GM12878 (cell line): ENCODE data around the gene POU2F3. TPM values are rescaled to one million over a fixed set of nuclear protein-coding genes. Genes with fewer than 3 reads are reported as not detected.

Source experiments
- ATAC-seq: fragments of 200-7000 bp; cut with Tn5 transposase; 3 replicates; pipeline ENCODE4 v1.9.1; 2020; ENCODE audit warnings: mild to moderate bottlenecking, moderate library complexity
- BruUV-seq: library from RNA; stranded (reverse); fragments of 400-500 nt; replicated peaks from 2 replicates; lab custom pipeline; 2021; lab: Mats Ljungman, UMichigan
- CTCF ChIA-PET: fragments of 300-600 bp; sonication (Branson Sonifier 250); formaldehyde crosslinking; extraction: SDS; loops from one replicate; lab custom pipeline; 2021; ENCODE audit warnings: inconsistent platforms; lab: Yijun Ruan, JAX
- POLR2A ChIA-PET: fragments of 350-600 bp; formaldehyde crosslinking; extraction: SDS; loops from one replicate; lab custom pipeline; 2021; ENCODE audit warnings: inconsistent platforms; lab: Charles Lee
- RAD21 ChIA-PET: fragments of 300-600 bp; sonication (Branson Sonifier 250); formaldehyde crosslinking; loops from one replicate; lab custom pipeline; 2023; ENCODE audit warnings: antibody characterized with exemption; ENCODE audit not compliant: unreplicated experiment; lab: Charles Lee
- SMC1A ChIA-PET: fragments of 300-600 bp; sonication (Branson Sonifier 250); formaldehyde crosslinking; loops from one replicate; lab custom pipeline; 2023; ENCODE audit not compliant: unreplicated experiment, uncharacterized antibody; lab: Charles Lee
- DNase-seq: peaks from one replicate; pipeline ENCODE4 v3.0.0-alpha.2; 2011; ENCODE audit warnings: low read depth, low spot score
- FAIRE-seq: peaks from 3 replicates; lab custom pipeline; 2011; peaks lifted over from hg19 to GRCh38; lab: Jason Lieb, UNC
- H2AFZ ChIP-seq: 2 replicates; pipeline ENCODE4 v1.6.0; 2011; ENCODE audit warnings: low read depth, low read length, control low read depth; ENCODE audit not compliant: control insufficient read depth
- H3K27ac ChIP-seq: 2 replicates; pipeline ENCODE4 v1.5.1; 2011; ENCODE audit warnings: control low read depth; ENCODE audit not compliant: control insufficient read depth, insufficient read depth
- H3K27me3 ChIP-seq, 2 experiments: replicated peaks in 1 of 2; 2 replicates each; pipeline versions ENCODE4 v1.6.0 to v1.6.1; 2011; ENCODE audit warnings: low read length in 1 of 2; ENCODE audit not compliant: control insufficient read depth in 2 of 2, insufficient read depth in 2 of 2
- H3K36me3 ChIP-seq, 2 experiments: 2 replicates each; pipeline ENCODE4 v1.5.1; 2011; ENCODE audit warnings: low read length in 1 of 2; ENCODE audit not compliant: control insufficient read depth in 2 of 2, insufficient read depth in 2 of 2
- H3K4me1 ChIP-seq: 2 replicates; pipeline ENCODE4 v1.6.1; 2011; ENCODE audit warnings: mild to moderate bottlenecking, low read length, moderate library complexity, mixed read lengths; ENCODE audit not compliant: control insufficient read depth, insufficient read depth
- H3K4me2 ChIP-seq: 2 replicates; pipeline ENCODE4 v1.6.0; 2011; ENCODE audit warnings: control low read depth; ENCODE audit not compliant: control insufficient read depth, insufficient read depth
- H3K4me3 ChIP-seq: fragments of 200-600 bp; sonication (generic); 2 replicates; pipeline ENCODE4 v1.5.1; 2016
- H3K79me2 ChIP-seq: 2 replicates; pipeline ENCODE4 v1.6.0; 2011; ENCODE audit warnings: low read length; ENCODE audit not compliant: control insufficient read depth, insufficient read depth
- H3K9ac ChIP-seq: 2 replicates; pipeline ENCODE4 v1.8.0; 2011; ENCODE audit warnings: low read length, control low read depth, mixed read lengths; ENCODE audit not compliant: control insufficient read depth, insufficient read depth
- H3K9me3 ChIP-seq: replicated peaks from 3 replicates; pipeline ENCODE4 v1.5.1; 2011; ENCODE audit warnings: mild to moderate bottlenecking, low read length; ENCODE audit not compliant: control insufficient read depth, insufficient read depth
- H4K20me1 ChIP-seq: 2 replicates; pipeline ENCODE4 v1.6.0; 2011; ENCODE audit not compliant: control insufficient read depth, insufficient read depth
- BHLHE40 ChIP-seq, 2 experiments: fragments of 450-650 bp in 1 of 2; IDR thresholded peaks; 2 replicates each; pipeline ENCODE4 v1.6.1; 2011 to 2017; ENCODE audit warnings: low read depth in 2 of 2, borderline replicate concordance in 1 of 2, improper control_type of control experiment in 1 of 2, low read length in 1 of 2, mild to moderate bottlenecking in 1 of 2
- CEBPB ChIP-seq, 2 experiments: fragments of 150-350 bp in 1 of 2; IDR thresholded peaks; 2 replicates each; pipeline ENCODE4 v1.6.1; 2012 to 2014; ENCODE audit warnings: low read depth in 2 of 2, low read length in 2 of 2, borderline replicate concordance in 1 of 2, inconsistent platforms in 1 of 2
- CREM ChIP-seq: IDR thresholded peaks from 2 replicates; pipeline ENCODE4 v1.6.1; 2014; ENCODE audit warnings: antibody characterized with exemption, low read depth
- LARP7 ChIP-seq: fragments of 450-650 bp; IDR thresholded peaks from 2 replicates; pipeline ENCODE4 v1.6.1; 2017; ENCODE audit warnings: mild to moderate bottlenecking
- MTA2 ChIP-seq: fragments of 450-650 bp; IDR thresholded peaks from 2 replicates; pipeline ENCODE4 v1.6.1; 2016; ENCODE audit warnings: low read depth, mild to moderate bottlenecking, moderate library complexity
- PAX8 ChIP-seq: fragments of 450-650 bp; IDR thresholded peaks from 2 replicates; pipeline ENCODE4 v1.6.1; 2017; ENCODE audit warnings: mild to moderate bottlenecking, moderate library complexity
- RAD21 ChIP-seq: IDR thresholded peaks from 2 replicates; pipeline ENCODE4 v1.6.1; 2011; ENCODE audit warnings: mild to moderate bottlenecking, low read depth, low read length, moderate library complexity; ENCODE audit not compliant: insufficient read depth
- SPI1 ChIP-seq: IDR thresholded peaks from 2 replicates; pipeline ENCODE4 v1.6.1; 2011; ENCODE audit warnings: low read depth, mild to moderate bottlenecking, low read length, moderate library complexity, borderline replicate concordance; ENCODE audit not compliant: insufficient read depth
- SREBF2 ChIP-seq: IDR thresholded peaks from 2 replicates; pipeline ENCODE4 v1.6.1; 2012; ENCODE audit warnings: mild to moderate bottlenecking, low read length
- WGBS: methylation state at CpG from one replicate; pipeline ENCODE4 v1.1.6; 2016; ENCODE audit warnings: low lambda C conversion rate; ENCODE audit not compliant: insufficient replicate concordance, insufficient coverage; ENCODE audit errors: missing lambda C conversion rate; 5-methylcytosine and 5-hydroxymethylcytosine counted together
- in situ Hi-C: fragments of 300-500 bp; cut with MboI; formaldehyde crosslinking; loops from 9 replicates; pipeline ENCODE4 v1.14.3; 2018; ENCODE audit warnings: mixed read lengths
- intact Hi-C: fragments of 100-400 bp; cut with micrococcal nuclease; formaldehyde crosslinking; loops from one replicate; pipeline ENCODE4 v1.14.2; 2022; ENCODE audit not compliant: unreplicated experiment
- polyA plus RNA-seq, 11 experiments: library from polyadenylated mRNA; depleted of rRNA in 4 of 11; unstranded in 6 of 11; stranded (reverse) in 5 of 11; fragments of >200 nt; fragmentation: Nextera tagmentation in 4 of 11; fragmentation: Illumina TruSeq in 1 of 11; extraction: Ambion mirVana in 4 of 11; extraction: Trizol in 1 of 11; gene quantifications; 1 replicate in 1 of 11; 2 replicates in 10 of 11; pipeline versions ENCODE4 v1.2.1 to v1.2.3, GENCODE V29; 2011 to 2016; ENCODE audit warnings: inconsistent platforms in 2 of 11, missing spikeins in 2 of 11, low read depth in 1 of 11
- total RNA-seq, 4 experiments: library from RNA; depleted of rRNA in 3 of 4; stranded (reverse); fragments of >200 nt in 3 of 4; fragmentation: Illumina TruSeq in 1 of 4; extraction: Trizol in 1 of 4; gene quantifications; 2 replicates each; pipeline versions ENCODE4 v1.2.1 to v1.2.3, GENCODE V29; 2013 to 2021
- TF ChIP-seq, protein P1 (sequence below): IDR thresholded peaks from 2 replicates; pipeline ENCODE4 v1.6.1; 2012; ENCODE audit warnings: low read depth, low read length, improper control_type of control experiment
- TF ChIP-seq, protein P2 (sequence below): IDR thresholded peaks from 2 replicates; pipeline ENCODE4 v1.6.1; 2011; ENCODE audit warnings: low read depth, low read length, improper control_type of control experiment, borderline replicate concordance
- TF ChIP-seq, protein P3 (sequence below): IDR thresholded peaks from 2 replicates; pipeline ENCODE4 v1.6.1; 2012; ENCODE audit warnings: low read depth, low read length, improper control_type of control experiment

POU2F3 gene
- total and polyA plus RNA-seq, 10 of the 15 experiments (the other 5 are each of a cell fraction or from before 2014, with no cell fraction given) = 0.09 to 4.4 (median 0.33) TPM

DNA sequence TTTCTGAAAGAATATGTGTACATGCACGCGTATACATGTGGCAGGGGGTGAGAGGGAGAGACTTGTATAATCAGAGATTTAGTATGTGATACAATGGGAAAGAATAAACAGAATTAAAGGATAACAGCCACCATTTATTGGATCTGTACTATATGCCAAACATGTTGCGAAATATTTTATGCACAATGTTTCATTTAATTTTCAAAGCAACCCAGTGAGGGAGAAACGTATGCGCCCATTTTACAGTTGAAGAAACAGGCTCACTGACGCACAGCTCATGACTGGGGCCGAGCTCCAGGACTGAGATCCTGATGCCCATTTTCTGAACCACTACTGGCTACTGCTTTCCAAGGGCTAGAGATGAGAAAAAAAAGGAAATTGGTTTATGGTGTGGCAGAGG, 32.4 kb upstream of the POU2F3 start:
- ChIA-PET SMC1A (no interaction called here), RAD21 (no interaction called here), CTCF (no interaction called here), POLR2A (no interaction called here)
- ATAC-seq (no peak), FAIRE-seq (no peak), DNase-seq (no peak)
- no peak overlapping the region for H2AFZ ChIP-seq
- WGBS = 66% methylated on average over 7 of the region's 7 CpGs
- no peaks in the 10 kb centered on the region for H4K20me1 ChIP-seq
- intact Hi-C loops (no loop called here), in situ Hi-C loops (no loop called here)
- H3K79me2 ChIP-seq = no peaks in the 10 kb centered on the region
- H3K4me3 ChIP-seq = no peak overlapping the region
- BruUV-seq = no TSS peak
- H3K27me3 ChIP-seq = peaks cover 0 to 1% of the 10 kb centered on the region in 2 experiments; a peak in 3 of 4 replicates
- no peak overlapping the region for H3K9ac ChIP-seq
- no peaks in the 10 kb centered on the region for H3K9me3 ChIP-seq
- no peak overlapping the region for H3K27ac ChIP-seq
- H3K4me1 ChIP-seq = peaks cover 11% of the 10 kb centered on the region
- TF ChIP-seq, protein P1, sequence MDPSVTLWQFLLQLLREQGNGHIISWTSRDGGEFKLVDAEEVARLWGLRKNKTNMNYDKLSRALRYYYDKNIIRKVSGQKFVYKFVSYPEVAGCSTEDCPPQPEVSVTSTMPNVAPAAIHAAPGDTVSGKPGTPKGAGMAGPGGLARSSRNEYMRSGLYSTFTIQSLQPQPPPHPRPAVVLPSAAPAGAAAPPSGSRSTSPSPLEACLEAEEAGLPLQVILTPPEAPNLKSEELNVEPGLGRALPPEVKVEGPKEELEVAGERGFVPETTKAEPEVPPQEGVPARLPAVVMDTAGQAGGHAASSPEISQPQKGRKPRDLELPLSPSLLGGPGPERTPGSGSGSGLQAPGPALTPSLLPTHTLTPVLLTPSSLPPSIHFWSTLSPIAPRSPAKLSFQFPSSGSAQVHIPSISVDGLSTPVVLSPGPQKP = no peak
- no peak overlapping the region for H3K4me2 ChIP-seq
- no peaks in the 10 kb centered on the region for H3K36me3 ChIP-seq

DNA sequence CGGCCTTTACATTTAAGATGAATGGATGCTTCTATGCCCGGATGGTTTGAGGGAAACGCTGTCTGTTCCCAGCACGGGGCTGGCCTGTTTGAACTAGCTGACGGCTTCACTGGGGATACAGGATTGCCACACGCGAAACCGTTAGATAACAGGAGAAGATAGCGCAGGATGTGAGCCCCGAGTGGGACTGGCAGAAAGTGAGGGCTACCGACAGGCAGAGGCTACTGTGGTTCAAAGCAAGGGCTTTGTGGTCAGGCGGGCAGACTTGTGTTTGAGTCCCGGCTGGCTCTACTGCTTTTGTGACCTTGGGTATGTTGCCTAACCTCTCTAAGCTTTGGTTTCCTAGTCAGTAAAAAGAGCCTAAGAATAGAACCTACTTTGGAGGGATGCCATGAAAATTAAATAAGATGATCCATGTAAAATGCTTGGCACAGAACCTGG, 31.9 kb upstream of the POU2F3 start:
- Histone ChIP-seq H3K79me2 (no peaks in the 10 kb centered on the region), H3K4me3 (no peak overlapping the region), H3K4me1 (peaks cover 11% of the 10 kb centered on the region), H3K9ac (no peak overlapping the region), H3K27ac (no peak overlapping the region), H3K4me2 (no peak overlapping the region), H3K27me3 (peaks cover 0 to 1% of the 10 kb centered on the region in 2 experiments; a peak in 3 of 4 replicates), H4K20me1 (no peaks in the 10 kb centered on the region), H3K36me3 (no peaks in the 10 kb centered on the region), H3K9me3 (no peaks in the 10 kb centered on the region), H2AFZ (no peak overlapping the region)
- FAIRE-seq = no peak
- ChIA-PET RAD21 (interaction anchor here (0.8 kb wide), 1 partner anchor 95 kb away, joined by 3 read pairs; no protein-coding TSS in a partner anchor), SMC1A (no interaction called here), POLR2A (no interaction called here), CTCF (interaction anchor here (1.2 kb wide), 1 partner anchor 94 kb away, joined by 4 read pairs; no protein-coding TSS in a partner anchor)
- no TSS peak for BruUV-seq
- no peak for ATAC-seq
- WGBS = 67% methylated on average over 13 of the region's 13 CpGs
- intact Hi-C loops (no loop called here), in situ Hi-C loops (no loop called here)
- DNase-seq = no peak
- TF ChIP-seq CREM (no peak), CEBPB (IDR thresholded peaks at IDR 0.05; ENCODE audit: borderline replicate concordance in 1 of 2, low read depth in 2 of 2, low read length in 2 of 2) (no peak), SPI1 (no peak), BHLHE40 (IDR thresholded peaks at IDR 0.05; ENCODE audit: borderline replicate concordance in 1 of 2, low read depth in 2 of 2, low read length in 1 of 2) (no peak), MTA2 (no peak), RAD21 (no peak), SREBF2 (no peak), LARP7 (no peak), PAX8 (no peak)
- TF ChIP-seq, protein P2, sequence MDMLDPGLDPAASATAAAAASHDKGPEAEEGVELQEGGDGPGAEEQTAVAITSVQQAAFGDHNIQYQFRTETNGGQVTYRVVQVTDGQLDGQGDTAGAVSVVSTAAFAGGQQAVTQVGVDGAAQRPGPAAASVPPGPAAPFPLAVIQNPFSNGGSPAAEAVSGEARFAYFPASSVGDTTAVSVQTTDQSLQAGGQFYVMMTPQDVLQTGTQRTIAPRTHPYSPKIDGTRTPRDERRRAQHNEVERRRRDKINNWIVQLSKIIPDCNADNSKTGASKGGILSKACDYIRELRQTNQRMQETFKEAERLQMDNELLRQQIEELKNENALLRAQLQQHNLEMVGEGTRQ = no peak
- TF ChIP-seq, protein P3, sequence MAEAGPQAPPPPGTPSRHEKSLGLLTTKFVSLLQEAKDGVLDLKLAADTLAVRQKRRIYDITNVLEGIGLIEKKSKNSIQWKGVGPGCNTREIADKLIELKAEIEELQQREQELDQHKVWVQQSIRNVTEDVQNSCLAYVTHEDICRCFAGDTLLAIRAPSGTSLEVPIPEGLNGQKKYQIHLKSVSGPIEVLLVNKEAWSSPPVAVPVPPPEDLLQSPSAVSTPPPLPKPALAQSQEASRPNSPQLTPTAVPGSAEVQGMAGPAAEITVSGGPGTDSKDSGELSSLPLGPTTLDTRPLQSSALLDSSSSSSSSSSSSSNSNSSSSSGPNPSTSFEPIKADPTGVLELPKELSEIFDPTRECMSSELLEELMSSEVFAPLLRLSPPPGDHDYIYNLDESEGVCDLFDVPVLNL = no peak
